ENCODE results near the gene TMPRSS3. TPM values are rescaled to one million over a fixed set of nuclear protein-coding genes. Genes with fewer than 3 reads are reported as not detected.

Gene TMPRSS3
- total RNA-seq, 1 donor from 2014 or later = not detected

- Mint-ChIP-seq H3K27ac (no peak overlapping the region), H3K4me3 (no peak overlapping the region), H3K9me3 (peaks cover 5% of the 10 kb centered on the region), H3K4me1 (peaks cover 10% of the 10 kb centered on the region), H3K27me3 (ENCODE audit: insufficient read depth, low read depth) (peaks cover 4% of the 10 kb centered on the region), H3K36me3 (no peaks in the 10 kb centered on the region)
- H3K27ac ChIP-seq = no peak overlapping the region
- TF ChIP-seq CTCF (IDR thresholded peaks at IDR 0.05) = no peak
- TF ChIP-seq EZH2phosphoT487 (IDR thresholded peaks at IDR 0.05) = no peak
- TF ChIP-seq EZH2 (IDR thresholded peaks at IDR 0.05) = no peak
- no peaks in the 10 kb centered on the region for H3K79me2 ChIP-seq (ENCODE audit: low read depth)
- H3F3A ChIP-seq (ENCODE audit: low read depth) = no peaks in the 10 kb centered on the region
- H3K27me3 ChIP-seq = no peaks in the 10 kb centered on the region
- no peak overlapping the region for H3K9ac ChIP-seq
- H3K4me1 ChIP-seq = no peaks in the 10 kb centered on the region
- H3K4me3 ChIP-seq = no peak overlapping the region
- H3K36me3 ChIP-seq = no peaks in the 10 kb centered on the region
- DNase-seq (ENCODE audit: low spot score) = no peak
- no peak overlapping the region for H3K4me2 ChIP-seq
- H3K9me3 ChIP-seq (ENCODE audit: low read depth) = no peaks in the 10 kb centered on the region
- H4K20me1 ChIP-seq (ENCODE audit: low read depth) = no peaks in the 10 kb centered on the region
- H2AFZ ChIP-seq (replicated peaks) = no peak overlapping the region
Observed at GRCh38 chr21:42383331-42383730, 12.5 kb downstream of the TMPRSS3 start.

GRCh38 chr21:42382915-42383314 lies 12.9 kb downstream of the TMPRSS3 start:
- Histone ChIP-seq H3K9me3 (ENCODE audit: low read depth) (no peaks in the 10 kb centered on the region), H2AFZ (replicated peaks) (no peak overlapping the region), H3K79me2 (ENCODE audit: low read depth) (no peaks in the 10 kb centered on the region), H4K20me1 (ENCODE audit: low read depth) (no peaks in the 10 kb centered on the region), H3K27ac (no peak overlapping the region), H3F3A (ENCODE audit: low read depth) (no peaks in the 10 kb centered on the region), H3K36me3 (no peaks in the 10 kb centered on the region), H3K9ac (no peak overlapping the region), H3K4me3 (no peak overlapping the region), H3K4me1 (no peaks in the 10 kb centered on the region), H3K4me2 (no peak overlapping the region), H3K27me3 (no peaks in the 10 kb centered on the region)
- Mint-ChIP-seq H3K9me3 (peaks cover 6% of the 10 kb centered on the region), H3K27me3 (ENCODE audit: insufficient read depth, low read depth) (peaks cover 4% of the 10 kb centered on the region), H3K36me3 (no peaks in the 10 kb centered on the region), H3K4me1 (peaks cover 6% of the 10 kb centered on the region), H3K27ac (no peak overlapping the region), H3K4me3 (no peak overlapping the region)
- DNase-seq (ENCODE audit: low spot score) = no peak
- TF ChIP-seq EZH2 (IDR thresholded peaks at IDR 0.05) (no peak), CTCF (IDR thresholded peaks at IDR 0.05) (no peak), EZH2phosphoT487 (IDR thresholded peaks at IDR 0.05) (no peak)

GRCh38 chr21:42381347-42381984 lies 14.4 kb downstream of the TMPRSS3 start:
- no peak overlapping the region for H3K4me3 Mint-ChIP-seq
- H3K9me3 Mint-ChIP-seq = peaks cover 4% of the 10 kb centered on the region
- peak; percentile 67 for DNase-seq (ENCODE audit: low spot score)

More at GRCh38 chr21:42381347-42381984, 14.4 kb downstream of the TMPRSS3 start:
- no peaks in the 10 kb centered on the region for H3K27me3 ChIP-seq
- no peaks in the 10 kb centered on the region for H3K36me3 ChIP-seq
- TF ChIP-seq EZH2phosphoT487 (IDR thresholded peaks at IDR 0.05) (no peak), CTCF (IDR thresholded peaks at IDR 0.05) (peak; percentile 69), EZH2 (IDR thresholded peaks at IDR 0.05) (no peak)
- Mint-ChIP-seq H3K27ac (no peak overlapping the region), H3K36me3 (no peaks in the 10 kb centered on the region), H3K27me3 (ENCODE audit: insufficient read depth, low read depth) (peaks cover 5% of the 10 kb centered on the region), H3K4me1 (no peaks in the 10 kb centered on the region)
- H3F3A ChIP-seq (ENCODE audit: low read depth) = no peaks in the 10 kb centered on the region
- H3K27ac ChIP-seq = no peak overlapping the region
- H3K4me3 ChIP-seq = no peak overlapping the region
- no peaks in the 10 kb centered on the region for H3K9me3 ChIP-seq (ENCODE audit: low read depth)
- H3K4me2 ChIP-seq = no peak overlapping the region
- H3K9ac ChIP-seq = no peak overlapping the region
- no peak overlapping the region for H2AFZ ChIP-seq (replicated peaks)
- no peaks in the 10 kb centered on the region for H3K79me2 ChIP-seq (ENCODE audit: low read depth)
- no peaks in the 10 kb centered on the region for H4K20me1 ChIP-seq (ENCODE audit: low read depth)
- no peaks in the 10 kb centered on the region for H3K4me1 ChIP-seq

All from neural progenitor cell (in vitro differentiated cells).